Measurements from ENCODE around the gene GLCE.

GRCh38 chr15:69153046-69153445 lies 7.4 kb upstream of the GLCE start:
- no peak for TF ChIP-seq POLR2A (IDR thresholded peaks at IDR 0.05)
- no peak for TF ChIP-seq CTCF (IDR thresholded peaks at IDR 0.05)
- TF ChIP-seq EP300 (IDR thresholded peaks at IDR 0.05) = no peak
- TF ChIP-seq POLR2AphosphoS5 (IDR thresholded peaks at IDR 0.05) = no peak
